Measurements from ENCODE around the gene ADCY5. TPM values are rescaled to one million over a fixed set of nuclear protein-coding genes. Genes with fewer than 3 reads are reported as not detected.

ADCY5 gene
- 0.97 and 1.3 TPM in 2 replicates for total RNA-seq

DNA sequence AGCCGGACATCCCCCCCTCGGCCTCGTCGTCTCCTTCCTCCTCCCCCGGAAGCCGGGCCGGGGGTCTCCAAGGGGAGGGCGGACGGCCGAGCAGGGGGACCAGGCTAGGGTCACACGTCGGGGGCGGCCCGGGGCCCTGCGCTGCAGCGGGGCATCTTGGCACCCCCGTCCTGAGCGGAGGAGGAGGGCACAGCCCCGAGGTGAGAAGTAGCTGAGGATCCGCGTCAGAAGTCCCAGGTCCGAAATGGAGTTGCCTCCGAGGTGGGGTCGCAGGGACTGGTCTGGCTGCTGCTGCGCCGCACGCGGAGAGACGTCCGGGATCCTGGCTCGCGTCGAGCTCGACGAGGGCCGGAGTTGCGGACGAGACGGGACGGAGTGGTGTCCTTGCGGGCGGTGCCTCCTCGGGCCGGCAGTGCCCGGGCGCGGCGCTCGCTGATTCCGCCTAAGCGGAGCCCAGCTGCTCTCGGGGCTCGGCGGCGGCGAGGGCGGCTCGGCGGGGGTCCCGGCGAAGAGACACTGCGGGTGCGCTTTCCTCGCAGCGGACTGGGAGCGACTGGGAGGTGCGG, at the start of gene ADCY5:
Gene ADCY5, minus strand, starts transcription at position 555 of the 566 bp plus-strand sequence. Its CDS starts 545 bp downstream, at position 10.

Other genes starting within 250 kb of the ADCY5 start
- gene SEC22A, start 247.1 kb downstream of the ADCY5 start, total RNA-seq: 39.3 and 39.4 TPM in 2 replicates
- gene HACD2, start 136.0 kb upstream of the ADCY5 start, total RNA-seq: 67.8 and 72.6 TPM in 2 replicates

All from hair follicle dermal papilla cell (primary cell).